HL-60 (cell line): Measurements from ENCODE around the gene MAGIX.
"Not testable (repeated sequence)": the region's sequence is repeated elsewhere in the genome, so short reads cannot be mapped to it uniquely, and the experiment has no call there.

ENCODE experiments used
- DNase-seq, 2 experiments: peaks; one replicate each; pipeline ENCODE4 v3.0.0-alpha.2; 2010 to 2020; ENCODE audit warnings: low read depth in 1 of 2, low spot score in 1 of 2
- H3K27ac ChIP-seq: fragments of 250-450 bp; sonication (Bioruptor Pico); replicated peaks from 2 replicates; pipeline ENCODE4 v1.5.1; 2020; ENCODE audit warnings: mild to moderate bottlenecking, moderate library complexity
- H3K27me3 ChIP-seq: fragments of 250-450 bp; sonication (Bioruptor Pico); 2 replicates; pipeline ENCODE4 v1.5.1; 2021; ENCODE audit warnings: mild to moderate bottlenecking, moderate library complexity; ENCODE audit not compliant: insufficient read depth, poor library complexity, severe bottlenecking
- H3K4me3 ChIP-seq: replicated peaks from 2 replicates; pipeline ENCODE4 v1.5.1; 2011; ENCODE audit warnings: mild to moderate bottlenecking, control low read depth, low read length; ENCODE audit not compliant: insufficient read depth
- CTCF ChIP-seq: IDR thresholded peaks from one replicate; pipeline ENCODE4 v1.5.1; 2011; ENCODE audit warnings: low read length, control low read depth, inconsistent platforms; ENCODE audit not compliant: insufficient read depth
- GABPA ChIP-seq: IDR thresholded peaks from 2 replicates; pipeline ENCODE4 v1.6.1; 2012; ENCODE audit warnings: low read depth
- POLR2AphosphoS5 ChIP-seq: IDR thresholded peaks from 2 replicates; pipeline ENCODE4 v1.6.1; 2012; ENCODE audit warnings: low read depth
- REST ChIP-seq: IDR thresholded peaks from 2 replicates; pipeline ENCODE4 v1.6.1; 2012; ENCODE audit warnings: low read depth; ENCODE audit not compliant: insufficient replicate concordance
- SPI1 ChIP-seq: IDR thresholded peaks from 2 replicates; pipeline ENCODE4 v1.6.1; 2012; ENCODE audit warnings: low read depth, mild to moderate bottlenecking, borderline replicate concordance

Gene MAGIX

GRCh38 chrX:49120091-49120490, 42.5 kb upstream of the MAGIX start:
- H3K27ac ChIP-seq: no peak overlapping the region
- peak in 1 of 2 experiments; percentile 9 for DNase-seq
- no peak overlapping the region for H3K4me3 ChIP-seq
- H3K27me3 ChIP-seq: no peaks in the 10 kb centered on the region
- TF ChIP-seq SPI1 (no peak), REST (no peak), GABPA (no peak), POLR2AphosphoS5 (no peak), CTCF (no peak)

- H3K27me3 ChIP-seq: no peaks in the 10 kb centered on the region
- TF ChIP-seq CTCF: no peak
- TF ChIP-seq SPI1: no peak
- TF ChIP-seq POLR2AphosphoS5: no peak
- TF ChIP-seq GABPA: no peak
- TF ChIP-seq REST: no peak
- no peak overlapping the region for H3K27ac ChIP-seq
- H3K4me3 ChIP-seq: peak overlapping the region; percentile 78
- DNase-seq: no peak
Observed at GRCh38 chrX:49122499-49122898, 40.1 kb upstream of the MAGIX start.

GRCh38 chrX:49127742-49128258, 34.8 kb upstream of the MAGIX start:
- not testable (repeated sequence) for H3K4me3 ChIP-seq, H3K27me3 ChIP-seq
- H3K27ac ChIP-seq: peak overlapping the region; percentile 61
- TF ChIP-seq SPI1 (peak; percentile 76; the same call in 1 of the 2 replicates), POLR2AphosphoS5 (0 out of 2 replicates have a peak, but pooled peaks have one; percentile 14)
- DNase-seq: peak; percentile 46 to 81

- Histone ChIP-seq H3K27me3 (no peaks in the 10 kb centered on the region), H3K4me3 (no peak overlapping the region), H3K27ac (peak overlapping the region; percentile 72)
- TF ChIP-seq CTCF (no peak), REST (no peak), GABPA (no peak), SPI1 (peak; percentile 74), POLR2AphosphoS5 (no peak; the same call in 1 of the 2 replicates)
- DNase-seq: peak; percentile 44 to 67
Observed at GRCh38 chrX:49129427-49129826, 33.1 kb upstream of the MAGIX start.

GRCh38 chrX:49132275-49132674, 30.3 kb upstream of the MAGIX start:
- H3K27me3 ChIP-seq, H3K4me3 ChIP-seq, DNase-seq, H3K27ac ChIP-seq: not testable (repeated sequence)
